ENCODE measurements around the gene CACNA1G.

GRCh38 chr17:50641357-50641756, 80.8 kb downstream of the CACNA1G start:
- no peak for TF ChIP-seq POLR2A (IDR thresholded peaks at IDR 0.05)
- TF ChIP-seq, protein P1, sequence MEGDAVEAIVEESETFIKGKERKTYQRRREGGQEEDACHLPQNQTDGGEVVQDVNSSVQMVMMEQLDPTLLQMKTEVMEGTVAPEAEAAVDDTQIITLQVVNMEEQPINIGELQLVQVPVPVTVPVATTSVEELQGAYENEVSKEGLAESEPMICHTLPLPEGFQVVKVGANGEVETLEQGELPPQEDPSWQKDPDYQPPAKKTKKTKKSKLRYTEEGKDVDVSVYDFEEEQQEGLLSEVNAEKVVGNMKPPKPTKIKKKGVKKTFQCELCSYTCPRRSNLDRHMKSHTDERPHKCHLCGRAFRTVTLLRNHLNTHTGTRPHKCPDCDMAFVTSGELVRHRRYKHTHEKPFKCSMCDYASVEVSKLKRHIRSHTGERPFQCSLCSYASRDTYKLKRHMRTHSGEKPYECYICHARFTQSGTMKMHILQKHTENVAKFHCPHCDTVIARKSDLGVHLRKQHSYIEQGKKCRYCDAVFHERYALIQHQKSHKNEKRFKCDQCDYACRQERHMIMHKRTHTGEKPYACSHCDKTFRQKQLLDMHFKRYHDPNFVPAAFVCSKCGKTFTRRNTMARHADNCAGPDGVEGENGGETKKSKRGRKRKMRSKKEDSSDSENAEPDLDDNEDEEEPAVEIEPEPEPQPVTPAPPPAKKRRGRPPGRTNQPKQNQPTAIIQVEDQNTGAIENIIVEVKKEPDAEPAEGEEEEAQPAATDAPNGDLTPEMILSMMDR (IDR thresholded peaks at IDR 0.05 in 8 of 11, conservative IDR thresholded peaks at IDR 0.05 in 3 of 11) = no peak

Measured in spleen (tissue), 7 donors.